GM12892 (cell line): ENCODE results near the gene HDHD3.

Experiments
- POLR2A ChIP-seq: IDR thresholded peaks from 2 replicates; pipeline ENCODE4 v1.6.1; 2011; ENCODE audit warnings: low read depth, low read length, control low read depth
- POLR2AphosphoS5 ChIP-seq: IDR thresholded peaks from 2 replicates; pipeline ENCODE4 v1.6.1; 2011; ENCODE audit warnings: low read depth, low read length, control low read depth

DNA sequence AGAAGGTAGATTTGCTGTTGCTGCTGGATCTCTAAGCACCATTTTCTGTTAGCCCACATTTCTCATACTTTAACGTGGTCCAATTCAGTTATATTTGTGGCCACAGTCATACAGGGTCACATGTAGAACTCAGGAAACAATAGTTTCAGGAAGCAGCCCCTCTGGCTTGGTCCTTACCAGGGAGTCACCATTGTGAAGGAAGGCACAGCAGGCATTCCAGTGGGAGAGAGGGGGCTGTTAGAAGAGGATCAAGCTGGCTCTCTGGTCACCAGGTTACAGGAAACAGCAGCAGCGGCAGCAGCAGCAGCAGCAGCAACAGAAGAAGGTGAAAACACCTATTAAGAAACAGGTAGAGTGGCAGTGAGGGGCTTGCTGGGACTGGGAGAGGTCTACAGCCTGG is 48.3 kb upstream of the HDHD3 start:
- TF ChIP-seq POLR2A, result no peak
- TF ChIP-seq POLR2AphosphoS5, result no peak
